Mucosa of descending colon (tissue), 3 donors: ENCODE measurements around the gene KRT86. TPM values are rescaled to one million over a fixed set of nuclear protein-coding genes. Genes with fewer than 3 reads are reported as not detected.

Source experiments
- ATAC-seq: fragments of 200-7000 bp; cut with Tn5 transposase; one replicate; pipeline ENCODE4 v1.9.1; 2020; ENCODE audit warnings: mild to moderate bottlenecking, moderate library complexity
- DNase-seq, 3 donors: peaks; one replicate each; pipeline ENCODE4 v3.0.0-alpha.2; 2020
- H3K36me3 ChIP-seq: fragments of 200-600 bp; one replicate; pipeline ENCODE4 v1.8.0; 2021; ENCODE audit warnings: low read depth, mild to moderate bottlenecking
- H3K4me1 ChIP-seq: fragments of 200-600 bp; one replicate; pipeline ENCODE4 v1.8.0; 2021; ENCODE audit warnings: low read depth, mild to moderate bottlenecking
- H3K4me3 ChIP-seq: fragments of 200-600 bp; one replicate; pipeline ENCODE4 v1.8.0; 2021; ENCODE audit warnings: mild to moderate bottlenecking
- H3K9me3 ChIP-seq: fragments of 200-600 bp; one replicate; pipeline ENCODE4 v1.8.0; 2021; ENCODE audit warnings: mild to moderate bottlenecking
- CTCF ChIP-seq: fragments of 200-600 bp; IDR thresholded peaks from one replicate; pipeline ENCODE4 v1.8.0; 2022; ENCODE audit warnings: antibody characterized with exemption, mild to moderate bottlenecking
- intact Hi-C, 2 donors: fragments of 100-400 bp; cut with DNase I in 1 of 2; cut with micrococcal nuclease in 1 of 2; formaldehyde crosslinking; loops; one replicate each; pipeline versions ENCODE4 v1.11.0 to v1.11.1; 2022; cut with DNase I, micrococcal nuclease
- total RNA-seq, 3 donors: library from RNA; stranded (reverse); fragmentation: NEBNext Ultra II Directional in 2 of 3; extraction: Animal tissue kit (Norgen Biotek cat#: 25700) in 2 of 3; gene quantifications; one replicate each; pipeline versions ENCODE4 v1.2.1 to v1.2.4, GENCODE V29; 2021 to 2023
- donor health status: DM: no; HTN: no; CAD: no; lungs with moderate emphysema.
- donor health status: DM: no; HTN: no; CAD: no.
- donor health status: DM: no; HTN: yes; CAD: no.

Gene KRT86
- total RNA-seq, 3 donors from 2014 or later = 0.35 to 0.58 TPM; not detected in 1

GRCh38 chr12:52293926-52294325, 19.5 kb downstream of the KRT86 start:
- intact Hi-C loops = no loop called here
- DNase-seq (no peak), ATAC-seq (no peak)
- Histone ChIP-seq H3K36me3 (no peaks in the 10 kb centered on the region), H3K9me3 (no peaks in the 10 kb centered on the region), H3K4me3 (no peak overlapping the region), H3K4me1 (no peaks in the 10 kb centered on the region)
- TF ChIP-seq CTCF = no peak

- intact Hi-C loops = no loop called here
- Histone ChIP-seq H3K9me3 (no peaks in the 10 kb centered on the region), H3K36me3 (no peaks in the 10 kb centered on the region), H3K4me3 (no peak overlapping the region), H3K4me1 (no peaks in the 10 kb centered on the region)
- no peak for DNase-seq
- TF ChIP-seq CTCF = no peak
- ATAC-seq = no peak
These were observed 20.4 kb downstream of the KRT86 start for GRCh38 chr12:52294803-52295202.

- intact Hi-C loops = no loop called here
- no peak for TF ChIP-seq CTCF
- Histone ChIP-seq H3K4me1 (no peaks in the 10 kb centered on the region), H3K9me3 (no peaks in the 10 kb centered on the region), H3K4me3 (no peak overlapping the region), H3K36me3 (no peaks in the 10 kb centered on the region)
- ATAC-seq (no peak), DNase-seq (no peak)
These were observed 21.2 kb downstream of the KRT86 start for GRCh38 chr12:52295663-52296062.

GRCh38 chr12:52296572-52297215, 22.2 kb downstream of the KRT86 start:
- no peaks in the 10 kb centered on the region for H3K4me1 ChIP-seq
- no peaks in the 10 kb centered on the region for H3K36me3 ChIP-seq
- TF ChIP-seq CTCF = no peak
- ATAC-seq (no peak), DNase-seq (no peak)
- no peak overlapping the region for H3K4me3 ChIP-seq
- intact Hi-C loops = no loop called here
- no peaks in the 10 kb centered on the region for H3K9me3 ChIP-seq

GRCh38 chr12:52298677-52299190, 24.3 kb downstream of the KRT86 start:
- no peak overlapping the region for H3K4me3 ChIP-seq
- no peak for TF ChIP-seq CTCF
- H3K36me3 ChIP-seq = no peaks in the 10 kb centered on the region
- intact Hi-C loops = no loop called here
- no peaks in the 10 kb centered on the region for H3K4me1 ChIP-seq
- no peak for DNase-seq
- H3K9me3 ChIP-seq = no peaks in the 10 kb centered on the region
- no peak for ATAC-seq
